GM21360 (cell line): ENCODE results near the gene ITIH5.
"Not testable (repeated sequence)": the region's sequence is repeated elsewhere in the genome, so short reads cannot be mapped to it uniquely, and the experiment has no call there.

Experiments used
- ATAC-seq: cut with Tn5 transposase; IDR thresholded peaks from one replicate; pipeline ENCODE4 v1.9.1; 2021; ENCODE audit warnings: mild to moderate bottlenecking, moderate library complexity; ENCODE audit not compliant: unreplicated experiment

Gene ITIH5

DNA sequence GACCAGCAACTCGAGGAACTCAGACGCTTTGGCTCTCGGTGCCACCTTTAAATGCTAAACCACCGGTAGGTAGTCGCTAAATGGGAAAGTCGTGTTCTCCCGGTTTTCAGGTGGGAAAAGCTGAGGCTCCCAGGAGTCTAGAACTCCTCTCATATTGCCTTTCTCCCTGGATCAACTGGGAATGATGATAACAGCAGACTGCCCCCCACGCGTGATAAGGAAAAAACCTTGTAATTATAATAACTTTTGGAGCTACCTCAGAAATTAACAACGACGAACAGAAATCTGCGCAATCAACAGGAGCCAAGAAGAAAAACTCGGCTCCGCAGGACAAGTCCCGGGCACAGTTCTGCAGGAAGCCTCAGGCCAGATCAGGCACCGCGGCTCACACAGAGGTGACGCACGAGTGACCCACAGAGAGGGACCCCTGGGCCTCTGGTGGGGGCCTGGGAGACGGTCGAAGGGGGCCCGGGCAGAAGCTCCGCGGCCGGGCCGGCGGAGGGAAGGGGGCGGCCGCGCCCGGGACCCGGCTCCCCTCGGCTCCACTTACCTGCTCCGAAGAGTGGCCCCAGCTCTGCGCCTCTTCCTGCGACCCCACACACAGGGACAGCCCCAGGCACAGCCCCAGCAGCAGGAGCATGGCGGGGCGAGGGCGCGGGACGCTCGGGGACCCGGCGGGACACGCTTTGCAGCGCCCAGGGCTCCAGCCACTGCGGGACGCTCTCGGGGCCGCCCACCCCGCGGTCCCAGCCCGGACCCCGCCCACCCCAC is at the start of gene ITIH5:
Gene ITIH5, minus strand, starts transcription at position 714 of the 771 bp plus-strand sequence. Its CDS starts 74 bp downstream, at position 640.
- ATAC-seq: no peak

DNA sequence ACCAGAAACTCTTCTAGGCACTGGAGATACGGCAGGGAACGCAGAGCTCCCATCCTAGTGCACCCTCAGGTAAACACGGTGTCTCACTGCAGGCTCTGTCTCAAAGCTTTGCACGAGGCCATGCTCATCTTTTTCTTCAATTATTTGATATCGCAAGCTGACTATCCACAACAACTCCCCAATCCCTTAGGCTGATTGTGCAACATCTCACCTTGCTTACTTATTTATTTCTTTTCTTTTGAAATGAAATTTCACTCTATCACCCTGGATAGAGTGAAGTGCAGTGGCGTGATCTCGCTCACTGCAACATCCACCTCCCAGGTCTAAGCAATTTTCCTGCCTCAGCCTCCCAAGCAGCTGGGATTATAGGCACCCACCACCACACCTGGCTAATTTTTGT is 48.7 kb upstream of the ITIH5 start:
- no peak for ATAC-seq

DNA sequence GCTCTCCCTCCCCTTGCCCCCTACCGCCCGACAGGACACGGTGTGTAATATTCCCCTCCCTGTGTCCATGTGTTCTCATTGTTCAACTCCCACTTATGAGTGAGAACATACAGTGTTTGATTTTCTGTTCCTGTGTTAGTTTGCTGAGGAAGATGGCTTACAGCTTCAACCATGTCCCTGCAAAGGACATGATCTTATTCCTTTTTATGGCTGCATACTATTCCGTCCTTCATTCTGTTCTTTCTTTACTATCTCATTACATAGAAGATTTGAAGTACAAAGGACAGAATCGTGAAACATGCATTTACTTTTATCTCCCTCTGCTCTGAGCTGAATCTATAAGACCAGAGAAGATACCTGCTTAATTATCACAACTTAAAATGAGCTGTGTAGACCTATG is 44.3 kb upstream of the ITIH5 start:
- ATAC-seq: not testable (repeated sequence)

DNA sequence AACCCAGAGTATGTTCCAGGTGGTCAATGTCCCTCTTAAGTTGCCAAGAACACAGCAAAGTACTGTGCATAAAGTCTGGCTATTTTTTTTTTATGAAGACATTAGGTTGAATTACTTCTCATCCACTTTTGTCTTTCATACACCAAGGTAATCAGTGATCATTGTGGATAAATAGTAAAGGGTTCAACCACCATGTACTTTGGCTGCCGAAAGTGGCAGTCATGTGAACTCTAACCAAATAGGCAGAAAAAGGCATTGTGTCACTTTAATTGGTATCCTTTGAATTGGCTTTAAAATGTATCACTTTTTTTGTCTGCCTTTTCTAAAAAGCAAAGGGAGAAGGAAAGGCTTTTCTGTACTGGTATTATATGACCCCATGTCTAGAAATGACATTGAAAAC is 43.7 kb upstream of the ITIH5 start:
- no peak for ATAC-seq

DNA sequence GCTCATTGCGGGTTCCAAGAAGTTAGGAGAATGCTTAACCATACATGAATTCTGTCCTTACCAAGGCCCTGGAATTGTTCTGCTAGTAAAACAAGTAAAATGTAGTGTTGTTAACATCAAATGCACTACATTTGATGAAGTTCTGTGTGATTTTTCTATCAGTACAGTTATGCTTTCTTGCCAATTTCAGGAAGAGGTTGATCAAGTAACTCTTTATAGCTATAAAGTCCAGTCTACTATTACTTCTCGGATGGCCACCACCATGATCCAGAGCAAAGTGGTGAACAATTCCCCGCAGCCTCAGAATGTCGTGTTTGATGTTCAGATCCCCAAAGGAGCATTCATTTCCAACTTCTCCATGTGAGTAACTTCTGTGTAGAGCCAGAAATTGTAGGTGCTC is 42.1 kb upstream of the ITIH5 start:
- no peak for ATAC-seq

DNA sequence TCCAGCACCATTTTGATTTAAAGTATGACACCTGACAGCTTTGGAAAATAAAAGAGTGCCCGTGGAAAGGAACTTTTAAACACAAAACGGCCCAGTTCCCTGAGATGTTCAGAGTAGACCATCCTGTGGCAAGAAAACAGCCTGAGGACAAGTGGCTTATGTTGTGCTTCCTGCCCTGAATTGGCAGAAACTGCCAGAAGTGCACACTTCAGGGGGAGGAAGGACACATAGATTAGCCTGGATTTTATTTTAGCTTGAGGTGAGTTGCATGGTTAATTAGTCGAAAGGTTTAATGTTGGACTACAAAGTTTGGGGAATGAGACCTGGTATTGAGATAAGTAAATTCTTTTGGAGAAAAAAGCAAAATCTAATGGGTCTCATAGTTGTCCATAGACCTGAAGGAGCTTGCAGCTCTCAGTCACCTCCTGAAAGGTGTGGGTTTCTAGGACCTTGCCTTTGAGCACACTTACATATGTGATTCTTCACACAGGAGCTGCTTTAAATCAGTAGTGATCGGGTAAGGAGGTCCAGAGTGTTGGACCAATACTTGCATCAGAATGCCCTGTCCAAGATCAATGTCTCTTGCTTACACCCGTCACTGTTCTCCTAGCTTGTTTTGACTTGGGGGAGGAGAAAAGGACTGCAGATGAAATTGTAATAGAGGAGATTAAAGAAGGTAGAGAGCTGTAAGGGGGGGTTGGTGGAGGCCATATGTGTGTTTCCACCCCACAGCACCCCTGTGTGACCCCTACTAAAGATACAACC is 41.3 kb upstream of the ITIH5 start:
- no peak for ATAC-seq

DNA sequence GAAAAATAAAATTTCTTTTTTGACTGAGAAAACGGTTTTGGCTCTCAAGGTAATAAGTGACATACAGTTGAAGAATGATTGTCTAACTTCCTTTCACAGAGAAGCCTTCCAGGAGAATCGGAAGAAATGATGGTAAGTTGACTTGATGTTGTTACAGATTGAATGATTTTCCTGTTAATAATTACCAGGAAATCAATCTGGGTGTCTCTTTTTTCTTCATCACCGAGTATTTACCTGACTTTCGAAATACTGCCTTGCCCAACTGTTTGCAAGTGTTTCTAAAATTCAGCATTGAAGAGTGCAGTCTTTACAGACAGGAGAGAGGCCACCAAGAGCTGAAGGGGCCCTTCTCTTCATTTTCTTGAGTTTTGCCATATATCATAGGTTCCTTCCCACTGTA is 40.3 kb upstream of the ITIH5 start:
- no peak for ATAC-seq

DNA sequence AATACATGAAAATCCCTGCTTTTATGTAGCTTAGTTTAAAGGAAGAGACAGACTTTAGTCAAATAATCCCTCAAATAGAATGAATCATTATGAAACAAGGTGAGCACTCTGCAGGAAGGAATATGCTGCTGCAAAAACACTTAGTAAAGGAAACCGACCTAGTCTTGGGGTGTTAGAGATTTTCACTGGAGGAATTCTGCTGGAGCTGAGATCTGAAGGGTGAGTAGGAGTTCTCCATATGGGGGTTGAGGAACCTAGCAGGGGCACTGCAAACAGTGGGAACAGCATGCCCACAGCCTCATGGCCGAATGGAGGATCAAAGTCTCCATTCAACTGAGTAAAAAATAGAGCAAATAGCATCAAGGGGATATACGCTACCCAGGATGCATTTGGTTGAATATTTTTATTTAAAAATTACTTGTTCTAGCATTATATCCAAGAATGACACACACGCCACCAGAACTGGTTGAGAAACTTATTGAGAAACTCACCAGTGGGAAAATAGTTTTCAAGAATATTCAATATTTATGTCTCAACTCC is 39.8 kb upstream of the ITIH5 start:
- no peak for ATAC-seq

DNA sequence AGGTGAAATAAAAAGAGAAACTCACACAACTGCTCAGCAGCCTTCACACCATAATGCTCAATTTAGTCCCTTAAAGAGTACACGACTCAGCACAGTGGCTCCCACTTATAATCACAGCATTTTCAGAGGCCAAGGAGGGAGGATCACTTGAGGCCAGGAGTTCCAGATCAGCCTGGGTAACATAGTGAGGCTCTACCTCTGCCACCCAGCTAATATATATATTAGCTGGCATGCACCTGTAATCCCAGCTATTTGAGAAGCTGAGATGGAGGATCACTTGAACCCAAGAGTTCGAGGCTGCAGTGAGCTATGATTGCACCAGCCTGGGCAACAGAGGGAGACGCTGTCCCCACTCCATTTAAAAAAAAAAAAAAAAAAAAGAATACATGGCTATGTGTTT is 38.6 kb upstream of the ITIH5 start:
- ATAC-seq: no peak

DNA sequence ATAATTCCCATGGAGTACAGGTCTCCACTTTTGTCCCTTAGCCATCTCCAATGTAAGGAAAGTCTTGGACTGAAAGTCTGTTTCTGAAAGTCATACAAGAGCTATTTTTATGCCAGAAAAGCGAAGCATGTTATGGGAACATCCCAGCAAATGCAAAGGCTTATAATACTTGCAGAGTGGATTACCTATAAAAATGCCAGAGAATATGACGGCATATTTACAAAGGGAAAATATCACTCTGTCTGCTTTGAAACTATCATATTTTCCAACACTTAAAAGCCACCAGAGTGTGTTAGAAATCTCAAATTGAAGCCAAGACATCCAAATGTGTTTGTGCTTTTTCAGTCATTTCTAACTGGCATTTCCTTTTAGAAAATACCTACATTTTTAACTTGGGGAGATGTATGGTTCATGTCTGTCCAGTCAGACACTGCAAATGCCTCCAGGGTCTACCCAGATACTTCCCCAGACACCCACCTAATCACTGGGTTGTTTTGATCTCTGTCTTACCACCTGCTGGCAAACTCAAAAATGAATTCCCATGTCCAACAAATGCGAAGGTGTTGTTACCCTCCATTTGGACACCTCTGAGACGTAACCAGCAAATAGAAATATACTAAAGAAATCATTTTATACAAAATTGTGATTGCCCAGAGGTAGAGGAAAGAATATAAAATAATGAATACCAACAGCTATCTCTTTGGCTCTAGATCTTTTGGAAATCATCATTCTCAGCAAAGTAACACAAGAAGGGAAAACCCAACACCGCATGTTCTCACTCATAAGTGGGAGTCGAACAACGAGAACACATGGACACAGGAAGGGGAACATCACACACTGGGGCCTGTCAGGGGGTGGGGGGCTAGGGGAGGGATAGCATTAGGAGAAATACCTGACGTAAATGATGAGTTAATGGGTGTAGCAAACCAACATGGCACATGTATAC is 37.6 kb upstream of the ITIH5 start:
- no peak for ATAC-seq

DNA sequence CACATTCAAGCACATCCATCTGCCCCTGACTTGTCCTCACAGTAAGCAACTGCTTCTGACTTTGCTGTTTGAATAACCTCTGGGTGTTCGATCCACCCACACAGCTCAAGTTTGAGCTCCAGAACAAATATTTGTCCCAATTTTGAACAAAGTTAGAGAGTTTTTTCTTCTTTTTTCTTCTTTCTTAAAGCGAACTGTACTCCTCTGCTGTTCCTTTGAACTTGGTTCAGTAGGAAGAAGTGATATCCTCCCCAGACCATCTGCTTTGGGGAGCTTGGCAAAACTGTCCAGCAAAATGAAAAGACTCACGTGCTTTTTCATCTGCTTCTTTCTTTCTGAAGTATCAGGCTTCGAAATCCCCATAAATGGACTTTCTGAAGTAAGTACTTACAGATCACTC is 36.4 kb upstream of the ITIH5 start, which contains the start of gene ITIH2:
Gene ITIH2, plus strand, starts transcription at position 177 of the 400 bp plus-strand sequence. Its CDS starts 119 bp downstream, at position 296.
- no peak for ATAC-seq

DNA sequence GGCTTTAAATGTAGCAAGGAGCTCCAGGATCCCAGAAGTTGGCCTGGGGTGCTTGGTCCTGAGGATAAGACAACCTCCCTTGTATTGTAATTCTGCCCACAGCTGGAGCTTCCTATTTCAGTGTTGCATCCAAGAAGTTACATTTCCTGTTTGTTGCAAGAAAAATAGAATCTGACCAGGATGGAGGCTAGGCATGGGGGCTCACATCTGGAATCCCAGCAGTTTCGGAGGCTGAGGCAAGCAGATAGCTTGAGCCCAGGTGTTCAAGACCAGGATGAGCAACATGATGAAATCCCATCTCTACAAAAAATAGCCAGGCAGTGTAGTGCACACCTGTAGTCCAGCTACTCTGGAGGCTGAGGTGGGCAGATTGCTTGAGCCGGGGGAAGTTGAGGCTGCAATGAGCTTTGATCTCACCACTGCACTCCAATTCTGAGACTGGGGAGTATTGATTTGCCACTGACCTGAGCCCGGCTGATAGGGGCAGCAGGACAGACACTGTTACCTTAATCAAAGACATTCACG is 35.6 kb upstream of the ITIH5 start:
- no peak for ATAC-seq

DNA sequence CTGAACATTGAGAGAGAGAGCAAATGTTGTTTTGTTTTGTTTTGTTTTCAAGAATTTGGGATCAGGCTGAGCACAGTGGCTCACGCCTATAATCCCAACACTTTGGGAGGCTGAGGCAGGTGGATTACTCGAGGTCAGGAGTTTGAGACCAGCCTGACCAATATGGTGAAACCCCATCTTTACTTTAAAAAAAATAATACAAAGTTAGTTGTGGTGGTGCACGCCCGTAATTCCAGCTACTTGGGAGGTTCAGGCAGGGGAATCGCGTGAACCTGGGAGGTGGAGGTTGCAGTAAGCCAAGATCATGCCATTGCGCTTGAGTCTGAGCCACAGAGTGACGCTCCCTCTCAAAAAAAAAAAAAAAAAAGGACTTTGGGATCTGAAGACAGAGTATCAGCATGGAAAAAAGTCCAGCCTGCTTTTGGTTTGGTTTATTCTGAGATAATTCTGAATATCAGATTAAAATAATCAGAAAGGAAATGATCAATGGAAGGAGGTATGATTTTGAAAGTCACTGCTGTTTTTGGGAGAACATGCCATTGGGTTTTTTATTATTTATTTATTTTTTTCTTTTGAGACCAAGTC is 34.5 kb upstream of the ITIH5 start:
- no peak for ATAC-seq

DNA sequence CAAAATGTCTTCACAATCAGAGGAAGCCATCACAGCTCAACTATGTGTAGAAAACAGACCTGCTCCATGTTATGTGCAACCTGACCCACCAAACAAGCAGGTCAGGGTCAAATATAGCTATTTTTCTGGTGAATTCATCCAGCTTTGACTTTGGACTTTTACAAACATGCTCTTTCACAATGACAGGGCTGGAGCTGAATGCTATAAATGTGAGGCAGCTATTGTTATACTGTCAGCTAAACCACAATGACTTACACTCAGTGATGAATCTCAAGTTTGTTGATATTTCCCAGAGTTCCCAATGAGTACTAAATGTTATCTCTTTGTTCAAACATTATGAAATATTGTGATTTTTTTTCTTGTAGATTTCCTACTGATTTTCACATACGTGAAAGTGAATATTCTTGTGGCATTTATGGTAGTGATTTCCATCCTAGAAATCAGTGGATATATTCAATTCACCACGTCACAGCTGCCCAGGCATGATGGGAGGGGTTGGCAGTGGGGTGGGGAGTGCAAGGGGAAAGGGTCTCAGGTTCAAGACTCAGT is 33.9 kb upstream of the ITIH5 start:
- no peak for ATAC-seq

DNA sequence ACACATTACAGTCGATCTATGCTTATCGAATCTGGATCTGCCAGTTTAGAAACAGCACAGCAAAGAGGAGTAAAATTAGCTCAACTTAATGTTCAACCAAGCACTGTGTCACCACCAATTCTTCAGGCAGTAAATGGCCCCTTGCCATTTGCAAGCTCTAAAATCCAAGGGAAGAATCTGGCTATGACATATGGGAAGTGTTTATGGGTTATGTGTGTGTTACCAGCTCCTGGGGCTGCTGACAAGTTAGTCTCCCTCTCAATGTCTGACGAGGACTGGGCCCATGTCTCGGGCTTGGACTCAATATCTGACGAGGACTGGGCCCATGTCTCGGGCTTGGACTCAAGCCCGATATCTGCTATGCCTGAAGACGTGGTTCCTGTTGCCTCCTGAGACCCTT is 30.7 kb upstream of the ITIH5 start:
- ATAC-seq: no peak

DNA sequence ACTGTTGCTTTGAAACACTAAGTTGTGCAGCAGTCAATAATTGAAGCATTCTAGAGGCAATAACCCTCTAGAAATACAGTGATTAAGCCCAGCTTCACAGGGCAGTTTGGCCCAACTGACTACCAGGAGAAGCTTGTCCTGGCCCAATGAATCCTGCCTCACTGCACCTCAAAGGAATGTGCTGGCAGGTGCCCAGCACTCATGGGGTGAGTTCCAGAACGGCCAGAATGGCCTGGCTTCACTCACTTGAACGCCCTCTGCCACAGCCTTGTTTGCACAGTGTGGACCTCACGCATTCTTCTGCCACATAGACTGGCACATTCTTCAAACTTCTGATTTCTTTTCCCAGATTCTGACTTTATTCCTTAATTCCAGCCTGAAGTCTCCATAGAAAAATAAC is 29.8 kb upstream of the ITIH5 start:
- no peak for ATAC-seq

DNA sequence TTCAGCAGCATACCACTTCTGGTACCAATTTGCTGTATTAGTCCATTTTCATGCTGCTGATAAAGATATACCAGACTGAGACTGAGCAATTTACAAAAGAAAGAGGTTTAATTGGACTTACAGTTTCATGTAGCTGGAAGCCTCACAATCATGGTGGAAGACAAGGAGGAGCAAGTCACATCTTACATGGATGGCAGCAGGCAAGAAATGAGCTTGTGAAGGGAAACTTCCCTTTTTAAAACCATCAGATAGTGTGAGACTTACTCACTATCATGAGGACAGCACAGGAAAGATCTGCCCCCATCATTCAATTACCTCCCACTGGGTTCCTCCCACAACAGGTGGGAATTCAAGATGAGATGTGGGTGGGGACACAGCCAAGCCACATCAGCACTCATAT is 26.4 kb upstream of the ITIH5 start:
- ATAC-seq: not testable (repeated sequence)

DNA sequence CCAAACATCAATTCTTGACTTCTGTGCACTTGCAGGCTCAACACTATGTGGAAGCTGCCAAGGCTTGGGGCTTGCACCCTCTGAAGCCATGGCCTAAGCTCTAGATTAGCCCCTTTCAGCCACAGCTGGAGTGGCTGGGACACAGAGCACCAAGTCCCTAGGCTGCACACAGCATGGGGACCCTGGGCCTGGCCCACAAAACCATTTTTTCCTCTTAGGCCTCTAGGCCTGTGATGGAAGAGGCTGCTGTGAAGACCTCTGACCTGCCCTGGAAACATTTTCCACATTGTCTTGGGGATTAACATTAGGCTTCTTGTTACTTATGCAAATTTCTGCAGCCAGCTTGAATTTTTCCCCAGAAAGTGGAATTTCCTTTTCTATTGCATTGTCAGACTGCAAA is 25.6 kb upstream of the ITIH5 start:
- not testable (repeated sequence) for ATAC-seq

DNA sequence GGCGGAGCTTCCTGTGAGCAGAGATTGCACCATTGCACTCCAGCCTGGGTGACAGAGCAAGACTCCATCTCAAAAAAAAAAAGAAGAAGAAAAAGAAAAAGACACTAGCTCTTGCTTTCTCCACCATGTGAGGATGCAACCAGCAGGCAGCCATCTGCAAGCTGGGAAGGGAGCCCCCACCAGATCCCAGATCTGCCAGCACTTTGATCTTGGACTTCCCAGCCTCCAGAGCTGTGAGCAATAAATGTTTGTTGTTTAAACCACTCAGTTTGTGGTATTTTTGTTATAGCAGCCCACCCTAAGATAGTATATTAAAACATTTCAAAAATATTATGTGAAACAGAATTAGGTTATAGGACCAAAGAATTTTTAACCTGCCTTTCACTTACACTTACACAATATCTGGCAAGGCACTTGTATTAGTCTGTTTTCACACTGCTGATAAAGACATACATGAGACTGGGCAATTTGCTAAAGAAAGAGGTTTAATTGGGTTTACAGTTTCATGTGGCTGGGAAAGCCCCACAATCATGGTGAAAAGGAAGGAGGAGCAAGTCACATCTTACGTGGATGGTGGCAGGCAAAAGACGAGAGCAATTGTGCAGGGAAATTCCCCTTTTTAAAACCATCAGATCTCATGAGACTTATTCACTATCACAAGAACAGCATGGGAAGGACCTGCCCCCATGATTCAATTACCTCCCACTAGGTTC is 24.3 kb upstream of the ITIH5 start:
- not testable (repeated sequence) for ATAC-seq
